Fibroblast of the conjunctiva (primary cell): ENCODE results near the gene SGCA.

Experiments
- DNase-seq: peaks from one replicate; pipeline ENCODE4 v3.0.0-alpha.2; 2010; ENCODE audit warnings: low read depth

Gene SGCA

GRCh38 chr17:50182783-50183420 is 17.1 kb downstream of the SGCA start:
- DNase-seq, result no peak

GRCh38 chr17:50183421-50183994 is 17.7 kb downstream of the SGCA start:
- DNase-seq, result no peak

- DNase-seq, result no peak
Measured at GRCh38 chr17:50184064-50184463, 18.3 kb downstream of the SGCA start.

DNA sequence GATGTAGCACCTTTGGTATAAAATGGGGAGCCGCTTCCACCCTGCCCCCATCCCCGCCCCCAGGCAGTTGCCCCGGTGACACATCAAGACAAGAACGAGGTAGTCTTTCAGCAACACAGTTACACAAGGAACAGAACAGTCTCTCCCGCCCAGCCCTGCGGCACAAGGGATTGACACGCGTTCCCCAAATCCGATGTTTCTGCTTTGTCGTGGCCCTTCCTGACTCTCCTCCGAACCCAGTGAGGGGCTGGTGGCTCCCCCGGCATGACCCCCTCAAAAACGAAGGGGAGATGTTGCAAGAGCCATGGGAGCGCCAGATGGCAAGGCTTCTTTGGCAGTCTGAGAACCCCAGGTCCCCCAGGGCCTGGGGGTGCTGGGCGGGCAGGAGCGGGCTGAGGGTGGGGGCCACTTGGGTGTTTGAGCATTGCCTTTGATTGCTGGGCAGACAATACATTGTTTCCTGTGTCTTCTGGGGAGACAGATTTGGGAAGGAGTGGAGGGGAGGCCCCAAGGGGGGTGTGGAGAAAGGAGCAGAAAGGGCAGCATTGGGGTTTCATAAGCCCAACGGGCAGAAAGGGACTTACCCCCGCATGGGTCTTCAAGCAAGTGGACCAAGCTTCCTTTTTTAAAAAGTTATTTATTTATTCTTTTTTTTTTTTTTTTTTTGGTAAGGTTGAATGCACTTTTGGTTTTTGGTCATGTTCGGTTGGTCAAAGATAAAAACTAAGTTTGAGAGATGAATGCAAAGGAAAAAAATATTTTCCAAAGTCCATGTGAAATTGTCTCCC is 19.0 kb downstream of the SGCA start:
- DNase-seq, result peak; percentile 68

GRCh38 chr17:50185631-50186471 is 20.0 kb downstream of the SGCA start:
- no peak for DNase-seq

DNA sequence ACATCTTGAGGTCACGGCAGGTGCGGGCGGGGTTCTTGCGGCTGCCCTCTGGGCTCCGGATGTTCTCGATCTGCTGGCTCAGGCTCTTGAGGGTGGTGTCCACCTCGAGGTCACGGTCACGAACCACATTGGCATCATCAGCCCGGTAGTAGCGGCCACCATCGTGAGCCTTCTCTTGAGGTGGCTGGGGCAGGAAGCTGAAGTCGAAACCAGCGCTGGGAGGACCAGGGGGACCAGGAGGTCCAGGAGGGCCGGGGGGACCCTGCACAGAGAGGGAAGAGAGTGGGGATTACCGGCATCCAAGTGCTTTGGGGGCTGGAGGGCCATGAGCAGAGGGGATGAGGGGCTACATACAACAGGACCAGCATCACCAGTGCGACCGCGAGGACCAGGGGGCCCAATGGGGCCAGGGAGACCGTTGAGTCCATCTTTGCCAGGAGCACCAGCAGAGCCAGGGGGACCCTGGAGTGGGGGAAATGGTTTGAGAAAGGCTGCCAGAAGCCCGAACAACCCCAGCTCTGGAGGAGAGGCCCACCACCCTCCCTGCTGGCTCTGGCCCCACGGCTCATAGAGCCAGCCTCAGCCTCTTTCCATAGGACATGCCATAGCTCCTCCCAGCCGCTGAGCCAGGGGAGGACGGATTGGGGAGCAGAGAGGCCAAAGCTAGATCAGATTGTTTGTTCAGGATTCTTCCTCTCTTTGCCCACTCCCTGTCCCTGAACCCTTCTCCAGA is 21.0 kb downstream of the SGCA start:
- DNase-seq, result no peak

DNA sequence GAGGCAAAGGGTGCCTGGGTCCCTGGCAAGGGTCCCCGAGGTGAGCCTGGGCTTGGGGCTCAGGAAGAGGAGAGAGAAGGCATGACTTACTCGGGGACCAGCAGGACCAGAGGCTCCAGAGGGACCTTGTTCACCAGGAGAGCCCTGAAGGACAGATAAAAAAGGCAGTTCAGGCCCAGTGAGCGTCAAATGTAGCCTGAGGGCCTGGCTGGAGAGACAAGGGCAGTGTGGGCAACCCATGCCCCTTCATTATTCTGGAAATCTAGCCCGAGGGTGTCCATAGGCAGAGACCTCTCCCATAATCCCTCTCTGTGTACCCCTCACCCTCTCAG is 21.6 kb downstream of the SGCA start:
- no peak for DNase-seq

DNA sequence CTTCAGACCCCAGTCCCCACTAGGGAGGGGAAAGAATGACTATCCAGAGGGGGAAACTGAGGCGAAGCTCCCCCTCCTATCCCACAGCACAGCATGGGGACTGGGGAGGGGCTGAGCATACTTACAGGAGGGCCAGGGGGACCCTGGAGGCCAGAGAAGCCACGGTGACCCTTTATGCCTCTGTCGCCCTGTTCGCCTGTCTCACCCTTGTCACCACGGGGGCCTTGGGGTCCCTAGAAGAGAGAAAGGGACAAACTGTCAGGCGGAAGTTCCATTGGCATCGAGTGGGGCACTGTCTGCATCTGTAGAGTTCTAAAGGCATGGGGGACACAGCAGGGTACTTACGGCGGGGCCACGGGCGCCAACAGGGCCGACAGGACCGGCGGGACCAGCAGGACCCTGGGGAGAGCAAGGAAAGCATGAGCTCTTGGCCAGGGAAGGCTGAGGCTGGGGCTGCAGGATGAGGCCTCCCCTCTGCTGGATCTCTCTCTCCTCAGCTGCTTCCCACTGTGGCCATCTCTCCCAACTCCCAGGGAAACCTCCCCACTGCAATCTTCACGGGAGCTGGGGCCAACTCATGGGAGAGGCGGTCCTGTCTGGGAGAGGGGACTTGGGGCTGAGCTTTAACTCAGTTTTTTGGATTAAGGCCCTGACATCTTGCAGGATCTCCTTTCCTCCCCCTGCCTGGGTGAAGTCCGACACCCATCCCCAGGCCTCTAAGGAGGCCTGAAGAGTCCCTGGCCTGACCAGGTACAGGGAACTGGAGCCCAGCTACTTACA is 22.1 kb downstream of the SGCA start:
- DNase-seq, result no peak

GRCh38 chr17:50188531-50188920 is 22.7 kb downstream of the SGCA start:
- DNase-seq, result no peak

DNA sequence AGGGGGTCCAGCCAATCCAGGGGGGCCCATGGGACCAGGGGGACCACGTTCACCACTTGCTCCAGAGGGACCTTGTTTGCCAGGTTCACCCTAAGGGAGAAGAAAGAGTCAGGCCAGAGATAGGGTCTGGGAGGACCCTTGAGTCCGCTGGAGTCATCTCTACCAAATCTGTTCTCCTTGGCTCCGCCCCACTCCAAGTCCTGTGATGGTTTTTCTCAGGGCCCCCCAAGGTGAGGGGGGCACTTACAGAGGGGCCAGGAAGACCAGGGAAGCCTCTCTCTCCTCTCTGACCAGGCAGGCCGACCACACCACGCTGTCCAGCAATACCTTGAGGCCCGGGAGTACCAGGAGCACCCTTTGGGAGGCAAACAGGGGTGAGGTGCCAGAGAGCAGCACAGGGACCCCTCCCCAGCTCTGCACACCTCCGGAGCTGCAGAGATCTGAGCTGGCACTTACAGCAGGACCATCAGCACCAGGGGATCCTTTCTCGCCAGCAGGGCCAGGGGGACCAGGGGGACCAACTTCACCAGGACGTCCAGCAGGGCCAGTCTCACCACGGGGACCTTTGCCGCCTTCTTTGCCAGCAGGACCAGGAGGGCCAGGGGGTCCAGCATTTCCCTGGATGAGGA is 23.2 kb downstream of the SGCA start:
- DNase-seq, result no peak

DNA sequence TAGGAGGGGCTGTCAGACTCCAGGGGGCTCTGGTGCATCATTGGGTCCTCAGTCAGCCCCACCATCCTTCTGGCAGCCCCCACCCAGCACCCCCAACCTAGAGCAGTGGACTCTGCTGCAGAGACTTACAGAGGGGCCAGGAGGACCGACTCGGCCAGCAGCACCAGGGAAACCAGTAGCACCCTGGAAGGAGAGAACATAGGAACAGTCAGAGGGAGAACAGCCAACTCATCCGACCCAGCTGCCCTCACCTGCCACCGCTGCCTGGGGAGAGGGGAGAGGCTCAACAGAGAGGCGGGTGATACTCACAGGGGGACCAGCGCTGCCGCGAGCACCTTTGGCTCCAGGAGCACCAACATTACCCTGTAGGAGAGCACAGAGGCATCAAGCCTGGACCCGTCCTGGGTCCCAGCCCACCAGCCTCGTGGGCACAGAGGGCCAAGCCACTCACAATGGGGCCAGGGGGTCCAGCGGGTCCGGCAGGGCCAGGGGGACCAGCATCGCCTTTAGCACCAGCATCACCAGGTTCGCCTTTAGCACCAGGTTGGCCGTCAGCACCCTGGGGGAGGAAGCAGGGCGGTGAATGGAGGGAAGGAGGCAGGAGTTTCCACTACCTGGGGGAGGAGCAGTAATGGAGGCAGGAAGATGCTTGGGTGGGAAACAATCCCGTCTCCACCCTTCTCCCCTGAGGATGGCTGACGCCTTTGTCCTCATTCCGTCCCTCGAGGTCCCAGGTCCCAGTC is 23.9 kb downstream of the SGCA start:
- no peak for DNase-seq

DNA sequence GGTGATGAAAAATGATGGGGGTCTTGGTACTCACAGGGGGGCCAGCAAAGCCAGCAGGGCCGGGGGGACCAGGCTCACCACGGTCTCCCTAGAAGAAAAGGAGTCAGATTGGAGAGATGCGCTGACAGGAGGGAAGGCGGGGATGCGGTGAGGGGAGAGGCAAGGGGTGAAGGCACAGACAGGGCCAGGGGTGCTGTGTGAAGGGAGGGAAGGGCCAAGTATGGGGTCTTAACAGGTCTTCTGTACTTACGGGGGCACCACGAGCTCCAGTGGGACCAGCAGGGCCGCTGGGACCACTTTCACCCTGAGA is 24.4 kb downstream of the SGCA start:
- DNase-seq, result no peak

DNA sequence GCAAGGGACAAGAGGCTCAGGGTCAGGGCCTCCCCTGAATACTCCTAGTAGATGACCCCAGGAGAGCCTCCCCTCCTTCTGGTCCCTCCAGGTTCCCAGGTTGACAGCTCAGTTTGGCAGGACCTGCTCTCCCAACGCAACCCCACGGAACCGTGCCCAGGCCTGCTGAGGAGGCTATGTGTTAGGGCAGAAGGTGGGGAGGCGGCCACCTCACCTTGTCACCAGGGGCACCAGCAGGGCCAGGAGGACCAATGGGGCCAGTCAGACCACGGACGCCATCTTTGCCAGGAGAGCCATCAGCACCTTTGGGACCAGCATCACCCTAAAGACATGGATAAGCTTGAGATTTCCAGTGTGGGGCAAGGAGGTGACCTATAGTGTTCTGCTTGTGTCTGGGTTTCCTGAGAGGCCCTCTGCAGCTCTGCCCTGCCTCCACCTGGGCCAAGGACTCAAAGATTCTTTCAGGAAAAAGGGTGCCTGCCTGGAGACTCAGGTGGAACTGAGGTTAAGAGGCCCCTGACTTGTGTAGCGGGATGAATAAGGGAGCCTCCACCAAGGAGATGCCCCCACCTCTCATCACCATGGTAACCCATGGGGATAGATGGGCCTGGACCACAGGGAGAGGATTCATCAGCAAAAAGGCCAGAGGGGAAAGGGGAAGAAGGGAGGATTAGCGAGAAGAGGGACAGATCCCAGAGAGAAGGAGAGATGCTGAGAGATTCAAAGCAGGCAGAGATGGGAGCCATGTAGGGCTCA is 25.0 kb downstream of the SGCA start:
- DNase-seq, result no peak

DNA sequence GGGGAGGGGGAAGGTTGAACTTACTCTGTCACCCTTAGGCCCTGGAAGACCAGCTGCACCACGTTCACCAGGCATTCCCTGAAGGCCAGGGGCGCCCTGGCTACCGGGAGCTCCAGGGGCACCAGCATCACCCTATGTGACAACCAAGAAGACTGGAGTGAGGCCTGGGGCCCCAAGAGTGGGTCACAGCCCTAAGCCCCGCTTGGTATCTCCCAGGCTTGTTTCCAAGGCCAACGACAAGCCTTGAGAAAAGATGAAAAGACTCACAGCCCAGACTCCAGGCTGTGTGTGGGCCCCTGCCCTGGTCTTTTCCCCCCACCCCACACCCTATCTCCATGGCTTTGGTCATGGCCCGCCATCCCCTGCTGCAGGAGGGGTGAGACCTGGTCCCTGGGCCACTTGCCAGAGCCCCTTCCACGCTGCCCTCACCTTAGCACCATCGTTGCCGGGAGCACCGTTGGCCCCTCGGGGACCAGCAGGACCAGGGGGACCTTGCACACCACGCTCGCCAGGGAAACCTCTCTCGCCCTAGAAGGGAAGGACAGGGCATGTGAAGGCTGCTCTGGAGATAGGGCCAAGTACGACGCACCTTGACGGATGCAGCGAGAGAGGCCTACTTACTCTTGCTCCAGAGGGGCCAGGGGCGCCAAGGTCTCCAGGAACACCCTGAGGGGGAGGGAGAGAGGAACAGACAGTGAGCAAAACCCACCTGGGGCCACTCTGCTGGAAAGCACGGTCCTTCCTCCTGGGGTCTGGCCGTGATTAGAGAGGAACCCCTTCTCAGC is 25.7 kb downstream of the SGCA start:
- DNase-seq, result no peak

GRCh38 chr17:50192144-50192617 is 26.4 kb downstream of the SGCA start:
- DNase-seq, result no peak

DNA sequence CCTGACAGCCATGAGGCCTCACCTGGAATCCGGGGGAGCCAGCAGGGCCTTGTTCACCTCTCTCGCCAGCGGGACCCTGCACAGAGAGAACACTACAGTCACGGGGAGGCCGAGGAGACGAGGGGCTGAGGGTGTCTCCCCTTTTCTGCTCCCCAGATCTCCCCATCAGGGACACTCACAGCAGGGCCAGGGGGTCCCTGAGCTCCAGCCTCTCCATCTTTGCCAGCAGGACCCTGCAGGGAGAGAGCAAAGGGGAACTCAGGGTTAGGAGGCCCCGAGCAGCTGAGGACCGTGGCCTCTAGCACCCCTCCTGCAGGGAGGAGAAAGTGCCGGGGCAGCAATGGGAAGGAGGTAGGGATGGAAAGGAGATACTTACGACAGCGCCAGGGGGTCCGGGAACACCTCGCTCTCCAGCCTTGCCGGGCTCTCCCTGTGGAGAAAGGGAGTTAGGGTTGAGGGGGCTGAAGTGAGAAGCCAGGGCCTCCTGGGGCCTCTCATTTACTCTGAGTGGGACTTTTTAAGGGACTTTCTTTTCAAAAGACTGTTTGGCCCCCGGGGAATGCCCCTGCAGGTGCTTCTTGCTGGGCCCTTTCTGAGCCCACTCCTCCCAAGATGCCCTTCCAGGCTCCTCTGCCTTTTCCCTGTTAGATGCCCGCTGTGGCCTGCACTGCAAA is 26.9 kb downstream of the SGCA start:
- no peak for DNase-seq

DNA sequence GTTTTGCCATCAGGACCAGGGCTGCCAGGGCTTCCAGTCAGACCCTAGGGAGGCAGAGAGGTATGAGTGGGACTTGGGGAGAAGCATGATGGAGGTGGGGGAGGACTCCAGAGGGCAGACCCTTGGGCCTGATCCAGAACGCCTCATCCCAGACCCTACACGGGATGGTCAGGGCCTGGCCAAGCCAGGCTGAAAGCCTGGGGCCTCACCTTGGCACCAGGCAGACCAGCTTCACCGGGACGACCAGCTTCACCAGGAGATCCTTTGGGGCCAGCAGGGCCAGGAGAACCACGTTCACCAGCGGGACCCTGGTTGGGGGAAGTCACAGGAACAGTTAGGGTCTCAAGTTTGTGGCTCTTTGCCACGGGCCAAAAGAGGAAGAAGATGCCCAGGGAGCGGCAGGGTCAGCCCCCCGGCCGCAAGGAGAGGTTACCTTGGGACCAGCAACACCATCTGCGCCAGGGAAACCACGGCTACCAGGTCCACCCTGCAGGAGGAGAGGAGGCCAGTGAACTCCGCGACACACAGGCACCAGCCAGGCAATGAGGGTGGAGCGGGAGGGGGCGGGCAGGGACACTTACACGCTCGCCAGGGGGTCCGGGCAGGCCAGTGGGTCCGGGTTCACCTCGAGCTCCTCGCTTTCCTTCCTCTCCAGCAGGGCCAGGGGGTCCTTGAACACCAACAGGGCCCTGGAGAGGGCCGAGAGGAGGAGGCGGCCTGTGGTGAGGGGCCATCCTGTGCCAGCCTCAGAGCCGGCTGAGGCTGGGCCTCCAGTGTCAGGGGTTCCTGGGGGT is 28.5 kb downstream of the SGCA start:
- DNase-seq, result no peak
